ENCODE measurements around the gene MTRFR.

DNA sequence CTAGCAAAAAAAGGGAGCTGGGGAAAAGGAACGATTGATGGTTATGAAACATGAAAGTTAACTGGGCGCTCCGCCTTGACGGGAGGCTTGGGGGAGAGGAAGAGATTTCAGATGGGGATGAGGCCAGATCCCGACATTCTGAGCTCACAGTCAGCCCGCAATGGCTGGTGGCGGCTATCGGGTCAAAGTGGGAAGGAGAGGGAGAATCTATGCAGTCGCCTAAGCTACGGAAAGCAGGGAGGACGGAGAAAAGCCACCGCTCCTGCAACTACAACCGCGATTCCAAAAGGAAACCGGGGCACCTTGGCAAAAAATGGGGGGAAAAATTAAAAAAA is 797 bp upstream of the MTRFR start:
- TF ChIP-seq, protein P1, sequence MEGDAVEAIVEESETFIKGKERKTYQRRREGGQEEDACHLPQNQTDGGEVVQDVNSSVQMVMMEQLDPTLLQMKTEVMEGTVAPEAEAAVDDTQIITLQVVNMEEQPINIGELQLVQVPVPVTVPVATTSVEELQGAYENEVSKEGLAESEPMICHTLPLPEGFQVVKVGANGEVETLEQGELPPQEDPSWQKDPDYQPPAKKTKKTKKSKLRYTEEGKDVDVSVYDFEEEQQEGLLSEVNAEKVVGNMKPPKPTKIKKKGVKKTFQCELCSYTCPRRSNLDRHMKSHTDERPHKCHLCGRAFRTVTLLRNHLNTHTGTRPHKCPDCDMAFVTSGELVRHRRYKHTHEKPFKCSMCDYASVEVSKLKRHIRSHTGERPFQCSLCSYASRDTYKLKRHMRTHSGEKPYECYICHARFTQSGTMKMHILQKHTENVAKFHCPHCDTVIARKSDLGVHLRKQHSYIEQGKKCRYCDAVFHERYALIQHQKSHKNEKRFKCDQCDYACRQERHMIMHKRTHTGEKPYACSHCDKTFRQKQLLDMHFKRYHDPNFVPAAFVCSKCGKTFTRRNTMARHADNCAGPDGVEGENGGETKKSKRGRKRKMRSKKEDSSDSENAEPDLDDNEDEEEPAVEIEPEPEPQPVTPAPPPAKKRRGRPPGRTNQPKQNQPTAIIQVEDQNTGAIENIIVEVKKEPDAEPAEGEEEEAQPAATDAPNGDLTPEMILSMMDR (IDR thresholded peaks at IDR 0.05; ENCODE audit: low read depth, low read length, missing input control): no peak
- TF ChIP-seq RAD21 (IDR thresholded peaks at IDR 0.05) (no peak), TAF1 (conservative IDR thresholded peaks at IDR 0.05) (no peak), SP1 (IDR thresholded peaks at IDR 0.05) (no peak), NR2F2 (IDR thresholded peaks at IDR 0.05) (no peak), RXRA (IDR thresholded peaks at IDR 0.05) (no peak), HNF4A (conservative IDR thresholded peaks at IDR 0.05) (no peak), JUND (IDR thresholded peaks at IDR 0.05) (no peak), FOXA1 (IDR thresholded peaks at IDR 0.05) (no peak)
- TF ChIP-seq, protein P2, sequence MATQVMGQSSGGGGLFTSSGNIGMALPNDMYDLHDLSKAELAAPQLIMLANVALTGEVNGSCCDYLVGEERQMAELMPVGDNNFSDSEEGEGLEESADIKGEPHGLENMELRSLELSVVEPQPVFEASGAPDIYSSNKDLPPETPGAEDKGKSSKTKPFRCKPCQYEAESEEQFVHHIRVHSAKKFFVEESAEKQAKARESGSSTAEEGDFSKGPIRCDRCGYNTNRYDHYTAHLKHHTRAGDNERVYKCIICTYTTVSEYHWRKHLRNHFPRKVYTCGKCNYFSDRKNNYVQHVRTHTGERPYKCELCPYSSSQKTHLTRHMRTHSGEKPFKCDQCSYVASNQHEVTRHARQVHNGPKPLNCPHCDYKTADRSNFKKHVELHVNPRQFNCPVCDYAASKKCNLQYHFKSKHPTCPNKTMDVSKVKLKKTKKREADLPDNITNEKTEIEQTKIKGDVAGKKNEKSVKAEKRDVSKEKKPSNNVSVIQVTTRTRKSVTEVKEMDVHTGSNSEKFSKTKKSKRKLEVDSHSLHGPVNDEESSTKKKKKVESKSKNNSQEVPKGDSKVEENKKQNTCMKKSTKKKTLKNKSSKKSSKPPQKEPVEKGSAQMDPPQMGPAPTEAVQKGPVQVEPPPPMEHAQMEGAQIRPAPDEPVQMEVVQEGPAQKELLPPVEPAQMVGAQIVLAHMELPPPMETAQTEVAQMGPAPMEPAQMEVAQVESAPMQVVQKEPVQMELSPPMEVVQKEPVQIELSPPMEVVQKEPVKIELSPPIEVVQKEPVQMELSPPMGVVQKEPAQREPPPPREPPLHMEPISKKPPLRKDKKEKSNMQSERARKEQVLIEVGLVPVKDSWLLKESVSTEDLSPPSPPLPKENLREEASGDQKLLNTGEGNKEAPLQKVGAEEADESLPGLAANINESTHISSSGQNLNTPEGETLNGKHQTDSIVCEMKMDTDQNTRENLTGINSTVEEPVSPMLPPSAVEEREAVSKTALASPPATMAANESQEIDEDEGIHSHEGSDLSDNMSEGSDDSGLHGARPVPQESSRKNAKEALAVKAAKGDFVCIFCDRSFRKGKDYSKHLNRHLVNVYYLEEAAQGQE (IDR thresholded peaks at IDR 0.05): no peak
- TF ChIP-seq, protein P3, sequence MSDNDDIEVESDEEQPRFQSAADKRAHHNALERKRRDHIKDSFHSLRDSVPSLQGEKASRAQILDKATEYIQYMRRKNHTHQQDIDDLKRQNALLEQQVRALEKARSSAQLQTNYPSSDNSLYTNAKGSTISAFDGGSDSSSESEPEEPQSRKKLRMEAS (IDR thresholded peaks at IDR 0.05): no peak
- TF ChIP-seq, protein P4, sequence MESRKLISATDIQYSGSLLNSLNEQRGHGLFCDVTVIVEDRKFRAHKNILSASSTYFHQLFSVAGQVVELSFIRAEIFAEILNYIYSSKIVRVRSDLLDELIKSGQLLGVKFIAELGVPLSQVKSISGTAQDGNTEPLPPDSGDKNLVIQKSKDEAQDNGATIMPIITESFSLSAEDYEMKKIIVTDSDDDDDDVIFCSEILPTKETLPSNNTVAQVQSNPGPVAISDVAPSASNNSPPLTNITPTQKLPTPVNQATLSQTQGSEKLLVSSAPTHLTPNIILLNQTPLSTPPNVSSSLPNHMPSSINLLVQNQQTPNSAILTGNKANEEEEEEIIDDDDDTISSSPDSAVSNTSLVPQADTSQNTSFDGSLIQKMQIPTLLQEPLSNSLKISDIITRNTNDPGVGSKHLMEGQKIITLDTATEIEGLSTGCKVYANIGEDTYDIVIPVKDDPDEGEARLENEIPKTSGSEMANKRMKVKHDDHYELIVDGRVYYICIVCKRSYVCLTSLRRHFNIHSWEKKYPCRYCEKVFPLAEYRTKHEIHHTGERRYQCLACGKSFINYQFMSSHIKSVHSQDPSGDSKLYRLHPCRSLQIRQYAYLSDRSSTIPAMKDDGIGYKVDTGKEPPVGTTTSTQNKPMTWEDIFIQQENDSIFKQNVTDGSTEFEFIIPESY (IDR thresholded peaks at IDR 0.05): no peak
